H9 (cell line): ENCODE measurements around the gene APOH. TPM values are rescaled to one million over a fixed set of nuclear protein-coding genes. Genes with fewer than 3 reads are reported as not detected.

ENCODE experiments used
- DNase-seq: peaks from one replicate; pipeline ENCODE4 v3.0.0-alpha.2; 2017
- H2AFZ ChIP-seq: one replicate; pipeline ENCODE4 v1.6.1; 2013; ENCODE audit warnings: mild to moderate bottlenecking, low read length, control low read depth, moderate library complexity
- H2AK5ac ChIP-seq: 2 replicates; pipeline ENCODE4 v1.6.1; 2013; ENCODE audit warnings: low read length, control low read depth, mixed read lengths; ENCODE audit not compliant: insufficient read length
- H2BK120ac ChIP-seq: one replicate; pipeline ENCODE4 v1.6.1; 2013; ENCODE audit warnings: low read depth, mild to moderate bottlenecking, low read length, control low read depth, inconsistent platforms; ENCODE audit not compliant: poor library complexity, severe bottlenecking
- H2BK12ac ChIP-seq: 2 replicates; pipeline ENCODE4 v1.6.1; 2013; ENCODE audit warnings: low read length, control low read depth, mixed read lengths, low read depth; ENCODE audit not compliant: insufficient read length
- H2BK15ac ChIP-seq: 2 replicates; pipeline ENCODE4 v1.6.1; 2013; ENCODE audit warnings: low read depth, low read length, control low read depth
- H2BK20ac ChIP-seq: one replicate; pipeline ENCODE4 v1.6.1; 2013; ENCODE audit warnings: low read depth, mild to moderate bottlenecking, low read length, control low read depth, inconsistent platforms; ENCODE audit not compliant: poor library complexity, severe bottlenecking
- H2BK5ac ChIP-seq: 2 replicates; pipeline ENCODE4 v1.6.1; 2013; ENCODE audit warnings: low read length, control low read depth, mixed read lengths; ENCODE audit not compliant: insufficient read length
- H3K14ac ChIP-seq: 2 replicates; pipeline ENCODE4 v1.6.1; 2013; ENCODE audit warnings: low read length, control low read depth; ENCODE audit not compliant: insufficient read depth
- H3K18ac ChIP-seq: 2 replicates; pipeline ENCODE4 v1.6.1; 2013; ENCODE audit warnings: low read depth, mild to moderate bottlenecking, mixed read lengths, low read length, control low read depth; ENCODE audit not compliant: insufficient read length
- H3K23ac ChIP-seq: 2 replicates; pipeline ENCODE4 v1.6.1; 2013; ENCODE audit warnings: low read length, control low read depth, mixed read lengths, low read depth; ENCODE audit not compliant: insufficient read length
- H3K23me2 ChIP-seq: 2 replicates; pipeline ENCODE4 v1.6.1; 2013; ENCODE audit warnings: low read depth, mild to moderate bottlenecking, mixed read lengths, low read length, control low read depth; ENCODE audit not compliant: insufficient read length, poor library complexity, severe bottlenecking
- H3K27ac ChIP-seq: 2 replicates; pipeline ENCODE4 v1.5.1; 2013; ENCODE audit warnings: low read length, control low read depth, mixed read lengths, low read depth; ENCODE audit not compliant: insufficient read length
- H3K27me3 ChIP-seq: 2 replicates; pipeline ENCODE4 v1.6.1; 2013; ENCODE audit warnings: low read length, control low read depth, inconsistent platforms; ENCODE audit not compliant: insufficient read depth
- H3K4ac ChIP-seq: 2 replicates; pipeline ENCODE4 v1.6.1; 2013; ENCODE audit warnings: low read depth, mild to moderate bottlenecking, control low read depth, inconsistent platforms, low read length, moderate library complexity
- H3K4me1 ChIP-seq: 2 replicates; pipeline ENCODE4 v1.6.1; 2013; ENCODE audit warnings: low read length, control low read depth, inconsistent platforms; ENCODE audit not compliant: insufficient read depth
- H3K4me2 ChIP-seq: 2 replicates; pipeline ENCODE4 v1.6.1; 2013; ENCODE audit warnings: low read length, control low read depth, mixed read lengths; ENCODE audit not compliant: insufficient read length, insufficient read depth
- H3K56ac ChIP-seq: 2 replicates; pipeline ENCODE4 v1.6.1; 2013; ENCODE audit warnings: low read depth, mild to moderate bottlenecking, mixed read lengths, low read length, control low read depth; ENCODE audit not compliant: insufficient read length
- H3K79me1 ChIP-seq: 2 replicates; pipeline ENCODE4 v1.6.1; 2013; ENCODE audit warnings: low read depth, mild to moderate bottlenecking, moderate library complexity, low read length, control low read depth, inconsistent platforms; ENCODE audit not compliant: insufficient read depth, poor library complexity, severe bottlenecking
- H3K79me2 ChIP-seq: 2 replicates; pipeline ENCODE4 v1.6.1; 2013; ENCODE audit warnings: low read length, control low read depth, inconsistent platforms; ENCODE audit not compliant: insufficient read depth
- H3K9ac ChIP-seq: 2 replicates; pipeline ENCODE4 v1.6.1; 2013; ENCODE audit warnings: low read length, control low read depth, mixed read lengths; ENCODE audit not compliant: insufficient read length; ENCODE audit errors: extremely low read depth
- H3K9me3 ChIP-seq: one replicate; pipeline ENCODE4 v1.6.1; 2013; ENCODE audit warnings: low read depth, low read length, inconsistent platforms; ENCODE audit not compliant: control insufficient read depth
- H3T11ph ChIP-seq: one replicate; pipeline ENCODE4 v1.6.1; 2013; ENCODE audit warnings: mild to moderate bottlenecking, low read length, control low read depth, inconsistent platforms
- H4K20me1 ChIP-seq: one replicate; pipeline ENCODE4 v1.6.1; 2013; ENCODE audit not compliant: control insufficient read depth, insufficient read length, insufficient read depth
- H4K5ac ChIP-seq: 2 replicates; pipeline ENCODE4 v1.6.1; 2013; ENCODE audit warnings: low read depth, mild to moderate bottlenecking, mixed read lengths, low read length, control low read depth; ENCODE audit not compliant: insufficient read length
- H4K8ac ChIP-seq: replicated peaks from 2 replicates; pipeline ENCODE4 v1.6.1; 2013; ENCODE audit warnings: low read length, control low read depth, mixed read lengths, low read depth; ENCODE audit not compliant: insufficient read length
- H4K91ac ChIP-seq: 2 replicates; pipeline ENCODE4 v1.6.1; 2013; ENCODE audit warnings: low read depth, mild to moderate bottlenecking, moderate library complexity, mixed read lengths, low read length, control low read depth; ENCODE audit not compliant: insufficient read length
- H3K27ac Mint-ChIP-seq, 3 experiments: 2 replicates in 2 of 3; 3 replicates in 1 of 3; pipeline ENCODE4 v1.8.0; 2020 to 2021; ENCODE audit warnings: mixed read lengths in 3 of 3, mild to moderate bottlenecking in 1 of 3, moderate library complexity in 1 of 3
- H3K27me3 Mint-ChIP-seq: 2 replicates; pipeline ENCODE4 v1.8.0; 2021; ENCODE audit warnings: low read depth, mild to moderate bottlenecking, moderate library complexity, mixed read lengths
- H3K36me3 Mint-ChIP-seq, 3 experiments: 2 replicates in 2 of 3; 3 replicates in 1 of 3; pipeline ENCODE4 v1.8.0; 2020 to 2021; ENCODE audit warnings: low read depth in 3 of 3, mixed read lengths in 3 of 3; ENCODE audit not compliant: insufficient read depth in 1 of 3
- H3K4me1 Mint-ChIP-seq, 2 experiments: 2 replicates each; pipeline ENCODE4 v1.8.0; 2020; ENCODE audit warnings: mixed read lengths in 2 of 2
- H3K4me3 Mint-ChIP-seq, 2 experiments: 2 replicates in 1 of 2; 3 replicates in 1 of 2; pipeline ENCODE4 v1.8.0; 2020 to 2021; ENCODE audit warnings: mild to moderate bottlenecking in 2 of 2, mixed read lengths in 2 of 2, moderate library complexity in 1 of 2
- H3K9me3 Mint-ChIP-seq, 2 experiments: 2 replicates in 1 of 2; 3 replicates in 1 of 2; pipeline ENCODE4 v1.8.0; 2020; ENCODE audit warnings: mild to moderate bottlenecking in 2 of 2, mixed read lengths in 2 of 2, moderate library complexity in 1 of 2
- WGBS: extraction: QIAGEN DNeasy Blood & Tissue Kit; methylation state at CpG from one replicate; pipeline ENCODE4 v1.1.7; 2013; ENCODE audit warnings: missing lambda C conversion rate, low lambda C conversion rate, mixed read lengths; ENCODE audit not compliant: insufficient read length; ENCODE audit errors: extremely low coverage; 5-methylcytosine and 5-hydroxymethylcytosine counted together
- total RNA-seq: library from RNA; stranded (reverse); gene quantifications from 2 replicates; pipeline ENCODE4 v1.2.1, GENCODE V29; 2021
- TF ChIP-seq, protein P1 (sequence below): fragments of 200-600 bp; sonication (generic); conservative IDR thresholded peaks from 3 replicates; pipeline ENCODE4 v1.8.0; 2021; ENCODE audit warnings: antibody characterized with exemption, mild to moderate bottlenecking

Gene APOH
- total RNA-seq, 1 experiment from 2014 or later, result not detected

DNA sequence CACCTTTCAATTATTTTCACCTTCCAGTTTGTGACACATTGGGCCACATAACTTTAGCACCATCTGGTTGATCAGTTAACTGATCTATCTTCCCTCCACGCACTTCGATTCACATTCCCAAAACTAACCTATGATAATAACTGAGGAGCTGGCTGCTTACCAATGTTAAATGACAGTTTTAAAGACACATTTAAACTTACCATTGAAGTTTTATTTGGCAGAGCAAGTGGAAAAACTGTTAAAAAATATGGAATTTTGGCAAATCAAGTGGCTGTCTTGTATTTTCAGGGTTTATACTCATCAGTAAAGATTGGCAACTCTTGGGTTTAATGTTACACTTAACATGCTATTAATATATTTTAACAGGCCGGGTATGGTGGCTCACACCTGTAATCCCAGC lies 5.4 kb upstream of the APOH start:
- Mint-ChIP-seq H3K4me3 (no peak overlapping the region), H3K27ac (no peak overlapping the region; a peak in 1 of 7 replicates), H3K36me3 (no peaks in the 10 kb centered on the region), H3K4me1 (no peaks in the 10 kb centered on the region), H3K27me3 (no peaks in the 10 kb centered on the region), H3K9me3 (no peaks in the 10 kb centered on the region)
- Histone ChIP-seq H3K18ac (no peak overlapping the region), H2AK5ac (no peak overlapping the region), H3K79me2 (no peaks in the 10 kb centered on the region), H3K9ac (no peak overlapping the region), H3K27me3 (no peaks in the 10 kb centered on the region), H3K4ac (no peak overlapping the region), H4K91ac (no peak overlapping the region), H3K4me1 (no peaks in the 10 kb centered on the region), H3T11ph (no peak overlapping the region), H3K23me2 (no peaks in the 10 kb centered on the region), H2BK5ac (no peak overlapping the region), H3K4me2 (no peak overlapping the region), H2BK20ac (no peak overlapping the region), H3K79me1 (no peaks in the 10 kb centered on the region), H3K27ac (no peak overlapping the region), H4K8ac (no peak overlapping the region), H3K9me3 (no peaks in the 10 kb centered on the region), H2BK120ac (no peak overlapping the region), H3K14ac (no peak overlapping the region), H3K56ac (no peak overlapping the region), H2BK12ac (no peak overlapping the region), H4K5ac (no peak overlapping the region), H4K20me1 (no peaks in the 10 kb centered on the region), H3K23ac (no peak overlapping the region), H2BK15ac (no peak overlapping the region), H2AFZ (no peak overlapping the region)
- whole genome bisulfite sequencing, result no CpG with 5 or more reads among the region's 3 CpGs
- TF ChIP-seq, protein P1, sequence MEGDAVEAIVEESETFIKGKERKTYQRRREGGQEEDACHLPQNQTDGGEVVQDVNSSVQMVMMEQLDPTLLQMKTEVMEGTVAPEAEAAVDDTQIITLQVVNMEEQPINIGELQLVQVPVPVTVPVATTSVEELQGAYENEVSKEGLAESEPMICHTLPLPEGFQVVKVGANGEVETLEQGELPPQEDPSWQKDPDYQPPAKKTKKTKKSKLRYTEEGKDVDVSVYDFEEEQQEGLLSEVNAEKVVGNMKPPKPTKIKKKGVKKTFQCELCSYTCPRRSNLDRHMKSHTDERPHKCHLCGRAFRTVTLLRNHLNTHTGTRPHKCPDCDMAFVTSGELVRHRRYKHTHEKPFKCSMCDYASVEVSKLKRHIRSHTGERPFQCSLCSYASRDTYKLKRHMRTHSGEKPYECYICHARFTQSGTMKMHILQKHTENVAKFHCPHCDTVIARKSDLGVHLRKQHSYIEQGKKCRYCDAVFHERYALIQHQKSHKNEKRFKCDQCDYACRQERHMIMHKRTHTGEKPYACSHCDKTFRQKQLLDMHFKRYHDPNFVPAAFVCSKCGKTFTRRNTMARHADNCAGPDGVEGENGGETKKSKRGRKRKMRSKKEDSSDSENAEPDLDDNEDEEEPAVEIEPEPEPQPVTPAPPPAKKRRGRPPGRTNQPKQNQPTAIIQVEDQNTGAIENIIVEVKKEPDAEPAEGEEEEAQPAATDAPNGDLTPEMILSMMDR, result no peak
- DNase-seq, result no peak
